ENCODE measurements around the gene DUSP10.

The DUSP10 gene

GRCh38 chr1:221700536-221700935 lies 41.4 kb downstream of the DUSP10 start:
- Histone ChIP-seq H3K9me3 (ENCODE audit: insufficient read depth, low read depth, low read length) (no peaks in the 10 kb centered on the region), H3K79me2 (ENCODE audit: insufficient read depth, low read length) (peaks cover 35% of the 10 kb centered on the region), H3K4me1 (ENCODE audit: insufficient read depth, low read length, poor library complexity, severe bottlenecking) (peaks cover 12% of the 10 kb centered on the region), H4K20me1 (ENCODE audit: insufficient read depth, low read length, poor library complexity, severe bottlenecking) (no peaks in the 10 kb centered on the region), H3F3A (ENCODE audit: low read depth) (no peaks in the 10 kb centered on the region; the same call in 1 of the 2 replicates), H3K9me2 (replicated peaks; ENCODE audit: low read depth, low read length) (no peaks in the 10 kb centered on the region), H3K4me2 (ENCODE audit: low read depth, low read length, poor library complexity, severe bottlenecking) (no peak overlapping the region), H3K36me3 (ENCODE audit: insufficient read depth, low read length) (peaks cover 63% of the 10 kb centered on the region), H2AFZ (ENCODE audit: low read length) (no peak overlapping the region), H3K4me3 (ENCODE audit: low read length, poor library complexity, severe bottlenecking) (no peak overlapping the region), H3K27me3 (ENCODE audit: insufficient read depth, low read length, poor library complexity, severe bottlenecking) (no peaks in the 10 kb centered on the region), H3K9ac (ENCODE audit: low read depth, low read length, poor library complexity, severe bottlenecking) (no peak overlapping the region)
- TF ChIP-seq, protein P1, sequence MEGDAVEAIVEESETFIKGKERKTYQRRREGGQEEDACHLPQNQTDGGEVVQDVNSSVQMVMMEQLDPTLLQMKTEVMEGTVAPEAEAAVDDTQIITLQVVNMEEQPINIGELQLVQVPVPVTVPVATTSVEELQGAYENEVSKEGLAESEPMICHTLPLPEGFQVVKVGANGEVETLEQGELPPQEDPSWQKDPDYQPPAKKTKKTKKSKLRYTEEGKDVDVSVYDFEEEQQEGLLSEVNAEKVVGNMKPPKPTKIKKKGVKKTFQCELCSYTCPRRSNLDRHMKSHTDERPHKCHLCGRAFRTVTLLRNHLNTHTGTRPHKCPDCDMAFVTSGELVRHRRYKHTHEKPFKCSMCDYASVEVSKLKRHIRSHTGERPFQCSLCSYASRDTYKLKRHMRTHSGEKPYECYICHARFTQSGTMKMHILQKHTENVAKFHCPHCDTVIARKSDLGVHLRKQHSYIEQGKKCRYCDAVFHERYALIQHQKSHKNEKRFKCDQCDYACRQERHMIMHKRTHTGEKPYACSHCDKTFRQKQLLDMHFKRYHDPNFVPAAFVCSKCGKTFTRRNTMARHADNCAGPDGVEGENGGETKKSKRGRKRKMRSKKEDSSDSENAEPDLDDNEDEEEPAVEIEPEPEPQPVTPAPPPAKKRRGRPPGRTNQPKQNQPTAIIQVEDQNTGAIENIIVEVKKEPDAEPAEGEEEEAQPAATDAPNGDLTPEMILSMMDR (conservative IDR thresholded peaks at IDR 0.05; ENCODE audit: low read length) = no peak
- TF ChIP-seq EZH2phosphoT487 (IDR thresholded peaks at IDR 0.05; ENCODE audit: borderline replicate concordance) = no peak

DNA sequence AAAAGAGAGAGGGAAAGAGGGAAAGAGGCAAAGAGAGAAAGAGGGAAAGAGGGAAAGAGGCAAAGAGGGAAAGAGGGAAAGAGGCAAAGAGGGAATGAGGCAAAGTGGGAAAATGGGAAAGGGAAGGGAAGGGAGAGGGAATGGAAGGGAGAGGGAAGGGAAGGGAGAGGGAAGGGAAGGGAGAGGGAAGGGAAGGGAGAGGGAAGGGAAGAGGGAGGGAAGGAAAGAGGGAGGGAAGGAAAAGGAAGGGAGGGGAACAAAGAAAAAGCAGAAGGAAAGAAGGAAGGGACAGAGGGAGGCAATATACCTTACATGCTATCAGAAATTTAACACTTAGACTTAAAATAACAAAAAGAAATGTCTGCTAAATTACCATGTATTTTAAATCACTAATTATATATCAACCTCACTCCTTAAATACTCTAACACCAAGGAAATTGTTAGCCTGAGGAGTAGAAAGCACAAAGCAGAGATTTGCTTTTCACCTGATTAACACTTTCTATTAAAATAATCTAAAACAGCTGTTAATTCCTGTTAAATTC lies 41.8 kb downstream of the DUSP10 start:
- Histone ChIP-seq H3K4me1 (ENCODE audit: insufficient read depth, low read length, poor library complexity, severe bottlenecking) (peaks cover 12% of the 10 kb centered on the region), H3K9me2 (replicated peaks; ENCODE audit: low read depth, low read length) (no peaks in the 10 kb centered on the region), H2AFZ (ENCODE audit: low read length) (no peak overlapping the region), H3F3A (ENCODE audit: low read depth) (no peaks in the 10 kb centered on the region; the same call in 1 of the 2 replicates), H3K36me3 (ENCODE audit: insufficient read depth, low read length) (peaks cover 59% of the 10 kb centered on the region), H3K9ac (ENCODE audit: low read depth, low read length, poor library complexity, severe bottlenecking) (no peak overlapping the region), H3K9me3 (ENCODE audit: insufficient read depth, low read depth, low read length) (no peaks in the 10 kb centered on the region), H3K4me2 (ENCODE audit: low read depth, low read length, poor library complexity, severe bottlenecking) (no peak overlapping the region), H4K20me1 (ENCODE audit: insufficient read depth, low read length, poor library complexity, severe bottlenecking) (no peaks in the 10 kb centered on the region), H3K4me3 (ENCODE audit: low read length, poor library complexity, severe bottlenecking) (no peak overlapping the region), H3K79me2 (ENCODE audit: insufficient read depth, low read length) (peaks cover 31% of the 10 kb centered on the region; the same call in 1 of the 2 replicates), H3K27me3 (ENCODE audit: insufficient read depth, low read length, poor library complexity, severe bottlenecking) (no peaks in the 10 kb centered on the region)
- TF ChIP-seq, protein P1 (conservative IDR thresholded peaks at IDR 0.05; ENCODE audit: low read length) = no peak
- no peak for TF ChIP-seq EZH2phosphoT487 (IDR thresholded peaks at IDR 0.05; ENCODE audit: borderline replicate concordance)

GRCh38 chr1:221699577-221699976 lies 42.3 kb downstream of the DUSP10 start:
- Histone ChIP-seq H3F3A (ENCODE audit: low read depth) (no peaks in the 10 kb centered on the region; the same call in 1 of the 2 replicates), H3K36me3 (ENCODE audit: insufficient read depth, low read length) (peaks cover 55% of the 10 kb centered on the region), H3K4me1 (ENCODE audit: insufficient read depth, low read length, poor library complexity, severe bottlenecking) (peaks cover 12% of the 10 kb centered on the region), H3K4me2 (ENCODE audit: low read depth, low read length, poor library complexity, severe bottlenecking) (no peak overlapping the region), H3K9me2 (replicated peaks; ENCODE audit: low read depth, low read length) (no peaks in the 10 kb centered on the region), H3K9me3 (ENCODE audit: insufficient read depth, low read depth, low read length) (no peaks in the 10 kb centered on the region), H2AFZ (ENCODE audit: low read length) (no peak overlapping the region), H3K4me3 (ENCODE audit: low read length, poor library complexity, severe bottlenecking) (no peak overlapping the region), H3K9ac (ENCODE audit: low read depth, low read length, poor library complexity, severe bottlenecking) (no peak overlapping the region), H4K20me1 (ENCODE audit: insufficient read depth, low read length, poor library complexity, severe bottlenecking) (no peaks in the 10 kb centered on the region), H3K79me2 (ENCODE audit: insufficient read depth, low read length) (peaks cover 28% of the 10 kb centered on the region; the same call in 1 of the 2 replicates), H3K27me3 (ENCODE audit: insufficient read depth, low read length, poor library complexity, severe bottlenecking) (no peaks in the 10 kb centered on the region)
- TF ChIP-seq, protein P1 (conservative IDR thresholded peaks at IDR 0.05; ENCODE audit: low read length) = no peak
- TF ChIP-seq EZH2phosphoT487 (IDR thresholded peaks at IDR 0.05; ENCODE audit: borderline replicate concordance) = no peak
